22Rv1 (cell line): Measurements from ENCODE around the gene HELT.
"Not testable (repeated sequence)": the region's sequence is repeated elsewhere in the genome, so short reads cannot be mapped to it uniquely, and the experiment has no call there.

Source experiments
- CTCF ChIP-seq: fragments of 450-650 bp; IDR thresholded peaks from 2 replicates; pipeline ENCODE4 v1.5.1; 2017; ENCODE audit warnings: mild to moderate bottlenecking
- ZFX ChIP-seq: fragments of 450-650 bp; IDR thresholded peaks from 2 replicates; pipeline ENCODE4 v1.6.1; 2017; ENCODE audit warnings: antibody characterized with exemption, borderline replicate concordance

- not testable (repeated sequence) for TF ChIP-seq CTCF, ZFX
Observed at GRCh38 chr4:184989283-184989682, 29.0 kb upstream of the HELT start.
